Thoracic aorta (tissue), 2 donors: ENCODE results near the gene INSRR. TPM values are rescaled to one million over a fixed set of nuclear protein-coding genes. Genes with fewer than 3 reads are reported as not detected.
A peak's percentile ranks its signal among the peaks of the same experiment; 100 is the strongest.

ENCODE experiments used
- ATAC-seq: fragments of 150-250 bp; one replicate; pipeline ENCODE4 v1.8.0; 2017; ENCODE audit warnings: low read depth; ENCODE audit not compliant: insufficient number of reproducible peaks, low FRiP score
- DNase-seq: peaks from one replicate; pipeline ENCODE4 v3.0.0-alpha.2; 2020; ENCODE audit warnings: low spot score
- H3K27ac ChIP-seq, 2 donors: fragments of 200-600 bp; sonication (generic); 1 replicate in 1 of 2; 2 replicates in 1 of 2; pipeline ENCODE4 v1.5.1; 2016; ENCODE audit warnings: mild to moderate bottlenecking in 2 of 2, moderate library complexity in 2 of 2
- H3K27me3 ChIP-seq: fragments of 200-600 bp; sonication (generic); replicated peaks from 2 replicates; pipeline ENCODE4 v1.6.0; 2016; ENCODE audit warnings: mild to moderate bottlenecking; ENCODE audit not compliant: insufficient read depth
- H3K36me3 ChIP-seq: fragments of 200-600 bp; sonication (generic); one replicate; pipeline ENCODE4 v1.5.1; 2016
- H3K4me1 ChIP-seq, 2 donors: fragments of 200-600 bp; sonication (generic); 1 replicate in 1 of 2; 2 replicates in 1 of 2; pipeline versions ENCODE4 v1.5.1 to v1.6.0; 2016; ENCODE audit warnings: low read depth in 2 of 2, mild to moderate bottlenecking in 1 of 2; ENCODE audit not compliant: control insufficient read depth in 1 of 2
- H3K4me3 ChIP-seq: fragments of 200-600 bp; sonication (generic); 2 replicates; pipeline ENCODE4 v1.5.1; 2016; ENCODE audit warnings: mild to moderate bottlenecking
- H3K9me3 ChIP-seq: fragments of 200-600 bp; sonication (generic); 2 replicates; pipeline ENCODE4 v1.5.1; 2016
- total RNA-seq, 2 donors: library from RNA; depleted of rRNA; stranded (reverse); fragments of >200 nt; gene quantifications; one replicate each; pipeline versions ENCODE4 v1.1.0 to v1.2.3, GENCODE V29; 2016
- TF ChIP-seq, protein P1 (sequence below): fragments of 200-600 bp; sonication (generic); IDR thresholded peaks from one replicate; pipeline ENCODE4 v1.5.1; 2019; ENCODE audit warnings: antibody characterized with exemption

Gene INSRR
- total RNA-seq, 2 donors from 2014 or later, result not detected

DNA sequence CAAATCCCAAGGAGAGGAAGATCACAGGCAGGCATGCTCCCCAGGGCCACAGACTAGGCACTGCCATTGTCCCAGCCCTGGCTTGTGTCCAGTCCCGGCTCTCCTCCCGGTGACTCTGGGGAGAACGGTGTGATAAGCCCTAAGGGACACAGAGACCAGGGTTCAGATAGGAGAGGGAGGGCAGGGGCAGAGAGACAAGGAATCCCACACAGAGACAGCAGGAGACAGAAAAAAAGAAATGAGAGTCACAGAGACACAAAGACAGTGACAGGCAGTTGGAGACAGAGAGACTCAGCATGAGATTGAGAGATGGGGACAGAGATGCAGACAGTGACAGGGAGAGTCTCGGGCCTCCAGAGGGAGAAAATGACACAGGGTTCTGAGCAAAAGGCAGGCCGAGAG, 361 bp downstream of the INSRR start:
- no peaks in the 10 kb centered on the region for H3K36me3 ChIP-seq
- peaks cover 16 to 27% of the 10 kb centered on the region in 2 donors for H3K4me1 ChIP-seq
- DNase-seq, result no peak
- peaks cover 15% of the 10 kb centered on the region for H3K27me3 ChIP-seq
- H3K4me3 ChIP-seq, result peak overlapping the region; percentile 64
- no peak for ATAC-seq
- TF ChIP-seq, protein P1, sequence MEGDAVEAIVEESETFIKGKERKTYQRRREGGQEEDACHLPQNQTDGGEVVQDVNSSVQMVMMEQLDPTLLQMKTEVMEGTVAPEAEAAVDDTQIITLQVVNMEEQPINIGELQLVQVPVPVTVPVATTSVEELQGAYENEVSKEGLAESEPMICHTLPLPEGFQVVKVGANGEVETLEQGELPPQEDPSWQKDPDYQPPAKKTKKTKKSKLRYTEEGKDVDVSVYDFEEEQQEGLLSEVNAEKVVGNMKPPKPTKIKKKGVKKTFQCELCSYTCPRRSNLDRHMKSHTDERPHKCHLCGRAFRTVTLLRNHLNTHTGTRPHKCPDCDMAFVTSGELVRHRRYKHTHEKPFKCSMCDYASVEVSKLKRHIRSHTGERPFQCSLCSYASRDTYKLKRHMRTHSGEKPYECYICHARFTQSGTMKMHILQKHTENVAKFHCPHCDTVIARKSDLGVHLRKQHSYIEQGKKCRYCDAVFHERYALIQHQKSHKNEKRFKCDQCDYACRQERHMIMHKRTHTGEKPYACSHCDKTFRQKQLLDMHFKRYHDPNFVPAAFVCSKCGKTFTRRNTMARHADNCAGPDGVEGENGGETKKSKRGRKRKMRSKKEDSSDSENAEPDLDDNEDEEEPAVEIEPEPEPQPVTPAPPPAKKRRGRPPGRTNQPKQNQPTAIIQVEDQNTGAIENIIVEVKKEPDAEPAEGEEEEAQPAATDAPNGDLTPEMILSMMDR, result no peak
- H3K9me3 ChIP-seq, result no peaks in the 10 kb centered on the region
- no peak overlapping the region for H3K27ac ChIP-seq

DNA sequence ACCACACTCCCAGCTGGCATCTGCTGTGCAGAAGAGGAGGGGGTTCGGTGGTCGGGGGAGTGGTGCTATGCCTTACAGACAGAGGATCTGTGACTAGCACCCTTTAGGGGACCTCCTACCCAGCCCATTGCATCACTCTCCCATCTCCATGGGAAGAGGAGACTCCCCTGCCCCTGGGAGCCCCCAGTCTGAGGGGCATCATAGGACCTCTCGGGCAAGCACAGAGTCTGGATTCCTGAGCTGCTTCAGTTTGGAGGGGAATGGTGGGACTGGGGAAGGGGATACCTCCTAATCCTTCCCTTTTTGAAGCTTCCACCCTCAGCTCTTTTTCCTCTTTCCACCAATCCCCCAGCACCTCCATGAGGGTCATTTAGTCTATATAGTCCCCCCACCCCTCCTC, 1.4 kb downstream of the INSRR start:
- H3K36me3 ChIP-seq, result no peaks in the 10 kb centered on the region
- no peak for ATAC-seq
- TF ChIP-seq, protein P1, result no peak
- H3K27ac ChIP-seq, result no peak overlapping the region
- peaks cover 16 to 27% of the 10 kb centered on the region in 2 donors for H3K4me1 ChIP-seq
- DNase-seq, result no peak
- no peaks in the 10 kb centered on the region for H3K9me3 ChIP-seq
- H3K27me3 ChIP-seq, result peaks cover 15% of the 10 kb centered on the region
- H3K4me3 ChIP-seq, result no peak overlapping the region

DNA sequence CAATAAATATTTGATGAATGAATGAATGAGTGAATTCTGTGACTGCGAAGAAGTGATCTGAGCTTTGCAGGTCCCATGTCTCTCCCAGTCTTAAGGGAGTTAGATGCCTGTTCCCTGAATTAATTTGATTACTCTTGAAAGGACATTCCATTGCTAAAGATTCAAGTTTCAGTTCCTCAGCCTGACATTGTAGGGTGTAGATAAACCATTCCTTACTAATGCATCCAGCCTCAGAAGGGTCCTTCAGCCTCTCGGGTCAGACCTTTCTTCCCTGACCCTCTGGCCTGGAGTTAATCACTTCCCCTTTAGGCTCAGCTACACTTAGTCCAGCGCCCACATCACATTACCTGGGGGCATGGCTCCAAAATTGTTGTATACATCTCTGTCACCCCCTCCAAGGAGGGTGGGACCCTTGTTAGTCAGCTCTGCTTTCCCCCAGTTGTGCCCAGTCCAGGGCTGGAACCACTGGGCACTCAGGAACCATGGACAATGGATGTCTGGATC, 2.6 kb downstream of the INSRR start:
- TF ChIP-seq, protein P1, result no peak
- Histone ChIP-seq H3K36me3 (no peaks in the 10 kb centered on the region), H3K27me3 (peaks cover 15% of the 10 kb centered on the region), H3K4me3 (no peak overlapping the region), H3K4me1 (peaks cover 16 to 27% of the 10 kb centered on the region in 2 donors), H3K27ac (no peak overlapping the region), H3K9me3 (no peaks in the 10 kb centered on the region)
- ATAC-seq, result no peak
- DNase-seq, result no peak

DNA sequence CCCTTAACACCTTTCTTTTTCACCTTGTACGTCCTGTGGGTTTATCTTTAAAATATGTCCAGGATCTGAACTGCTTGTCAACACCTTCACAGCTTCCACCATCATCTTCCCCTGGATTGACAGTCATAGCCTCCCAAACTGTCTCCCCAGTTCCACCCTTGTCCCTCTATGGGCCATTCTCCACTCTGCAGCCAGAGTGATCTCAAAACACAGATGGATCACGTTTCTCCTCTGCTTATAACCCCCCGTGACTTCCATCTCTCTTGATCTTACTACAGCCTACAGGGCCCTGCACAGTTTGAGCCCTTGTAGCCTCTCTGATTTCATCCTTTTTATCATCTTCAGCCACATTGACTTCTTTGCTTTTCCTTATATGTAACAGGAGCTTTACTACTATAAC, 4.3 kb downstream of the INSRR start:
- Histone ChIP-seq H3K4me3 (no peak overlapping the region), H3K36me3 (no peaks in the 10 kb centered on the region), H3K9me3 (no peaks in the 10 kb centered on the region), H3K4me1 (peaks cover 6 to 12% of the 10 kb centered on the region in 2 donors), H3K27me3 (peaks cover 2% of the 10 kb centered on the region), H3K27ac (no peak overlapping the region)
- no peak for DNase-seq
- ATAC-seq, result no peak
- TF ChIP-seq, protein P1, result no peak

DNA sequence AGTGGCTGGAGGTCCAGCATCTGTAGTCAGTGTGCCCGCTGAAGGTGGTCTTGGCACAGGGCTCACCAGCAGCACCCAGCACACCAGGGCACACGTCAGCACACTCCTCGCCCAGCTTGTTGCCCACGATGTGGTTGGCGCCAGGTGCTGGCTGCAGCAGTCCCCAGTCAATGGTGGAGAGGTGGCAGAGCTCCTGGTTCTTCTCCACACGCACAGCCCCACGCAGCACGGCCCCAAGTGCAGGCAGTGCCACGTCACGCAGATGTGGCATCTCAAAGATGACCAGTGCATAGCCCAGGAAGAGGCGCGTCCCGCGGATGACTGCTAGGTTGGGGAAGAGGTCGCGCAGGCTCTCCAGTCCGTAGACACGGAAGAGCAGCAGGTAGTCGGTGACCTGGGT, 5.2 kb downstream of the INSRR start:
- Histone ChIP-seq H3K27me3 (no peaks in the 10 kb centered on the region), H3K36me3 (no peaks in the 10 kb centered on the region), H3K4me3 (no peak overlapping the region), H3K9me3 (no peaks in the 10 kb centered on the region), H3K27ac (no peak overlapping the region), H3K4me1 (peaks cover 0 to 3% of the 10 kb centered on the region in 2 donors)
- ATAC-seq (no peak), DNase-seq (no peak)
- TF ChIP-seq, protein P1, result no peak
